Upper lobe of left lung (tissue), 6 donors: ENCODE measurements around the gene HIVEP2. TPM values are rescaled to one million over a fixed set of nuclear protein-coding genes. Genes with fewer than 3 reads are reported as not detected.

Experiments used
- ATAC-seq, 2 donors: fragments of 200-7000 bp; cut with Tn5 transposase; one replicate each; pipeline ENCODE4 v1.9.1; 2022; ENCODE audit warnings: mild to moderate bottlenecking in 2 of 2, moderate library complexity in 2 of 2; ENCODE audit not compliant: low FRiP score in 2 of 2
- DNase-seq, 2 donors: peaks; one replicate each; pipeline ENCODE4 v3.0.0-alpha.2; 2019 to 2020
- H3K27ac ChIP-seq, 4 donors: fragments of 200-600 bp; sonication (generic); one replicate each; pipeline ENCODE4 v1.5.1; 2016 to 2019
- H3K27me3 ChIP-seq, 4 donors: fragments of 200-600 bp; sonication (generic); one replicate each; pipeline ENCODE4 v1.5.1; 2017 to 2019
- H3K36me3 ChIP-seq, 4 donors: fragments of 200-600 bp; sonication (generic); one replicate each; pipeline ENCODE4 v1.5.1; 2016 to 2019
- H3K4me1 ChIP-seq, 4 donors: fragments of 200-600 bp; sonication (generic); one replicate each; pipeline ENCODE4 v1.5.1; 2018 to 2019
- H3K4me3 ChIP-seq, 4 donors: fragments of 200-600 bp; sonication (generic); one replicate each; pipeline ENCODE4 v1.5.1; 2017 to 2019; ENCODE audit warnings: mild to moderate bottlenecking in 2 of 4, moderate library complexity in 1 of 4
- H3K9me3 ChIP-seq, 4 donors: fragments of 200-600 bp; sonication (generic); one replicate each; pipeline ENCODE4 v1.5.1; 2018 to 2019
- EP300 ChIP-seq, 4 donors: sonication (generic); formaldehyde crosslinking; IDR thresholded peaks; one replicate each; pipeline ENCODE4 v1.5.1; 2017; ENCODE audit warnings: antibody characterized with exemption in 4 of 4, control low read depth in 2 of 4
- POLR2A ChIP-seq, 4 donors: fragments of 450-650 bp; IDR thresholded peaks; one replicate each; pipeline ENCODE4 v1.5.1; 2016 to 2017; ENCODE audit warnings: antibody characterized with exemption in 4 of 4, mild to moderate bottlenecking in 2 of 4
- POLR2AphosphoS5 ChIP-seq, 2 donors: sonication (generic); formaldehyde crosslinking; IDR thresholded peaks; one replicate each; pipeline ENCODE4 v1.5.1; 2017; ENCODE audit warnings: antibody characterized with exemption in 2 of 2
- WGBS, 2 donors: methylation state at CpG; one replicate each; pipeline ENCODE4 v1.1.5; 2017 to 2018; 5-methylcytosine and 5-hydroxymethylcytosine counted together
- total RNA-seq, 6 donors: library from RNA; depleted of rRNA in 4 of 6; stranded (reverse); fragments of >200 nt in 4 of 6; gene quantifications; one replicate each; pipeline versions ENCODE4 v1.1.0 to v1.2.1, GENCODE V29; 2016 to 2021
- TF ChIP-seq, protein P1 (sequence below), 6 experiments: fragments of 450-650 bp in 4 of 6; fragments of 200-600 bp in 2 of 6; sonication (generic) in 2 of 6; IDR thresholded peaks; one replicate each; pipeline ENCODE4 v1.5.1; 2016 to 2019; ENCODE audit warnings: antibody characterized with exemption in 6 of 6
- donor health status: DM: no; HTN: no; CAD: no; lungs with moderate emphysema.
- donor health status: DM: no; HTN: yes; CAD: no; lungs with severe emphysema.

HIVEP2 gene
- total RNA-seq, 6 donors from 2014 or later = 10.4 to 32.5 (median 19.6) TPM

DNA sequence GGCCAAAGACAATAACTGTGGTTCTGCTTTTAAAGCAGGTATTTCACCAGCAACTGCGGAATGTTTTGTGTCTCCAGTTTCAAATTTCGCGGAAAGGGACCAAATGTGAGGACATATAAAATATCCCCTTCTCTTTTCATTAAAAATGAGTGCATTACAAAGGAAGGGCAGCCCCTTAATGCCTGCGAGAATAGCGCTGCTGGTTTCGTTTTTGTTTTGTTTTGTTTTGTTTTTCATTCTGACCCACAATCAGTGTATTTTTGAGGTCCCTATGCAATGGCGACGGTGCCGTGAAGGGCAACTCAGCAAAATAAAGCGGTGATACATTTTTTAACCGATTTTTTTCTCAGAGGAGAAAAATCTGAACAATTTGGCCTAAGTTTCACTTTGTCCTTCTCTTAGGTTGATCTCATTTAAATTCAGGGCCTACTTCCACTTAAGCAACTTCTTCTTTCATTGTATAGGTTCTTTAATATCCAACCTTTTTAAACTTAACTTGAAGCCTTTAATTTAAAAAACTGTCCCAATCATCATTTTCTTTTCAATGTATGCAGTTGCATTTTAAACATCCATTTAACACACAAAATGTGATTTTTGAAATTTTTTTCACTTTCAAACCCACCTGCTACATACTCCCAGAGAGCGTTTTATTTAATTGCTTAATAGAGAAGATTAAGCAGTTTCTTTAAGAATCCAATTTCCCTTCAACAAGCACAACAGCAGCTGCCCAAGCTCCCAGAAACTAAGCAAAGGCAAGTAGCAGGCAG lies 2.9 kb upstream of the HIVEP2 start:
- DNase-seq (no peak), ATAC-seq (no peak)
- no peaks in the 10 kb centered on the region for H3K27me3 ChIP-seq
- H3K9me3 ChIP-seq = no peaks in the 10 kb centered on the region
- H3K4me1 ChIP-seq = peaks cover 12 to 13% (median 12%) of the 10 kb centered on the region in 4 donors
- TF ChIP-seq EP300 (IDR thresholded peaks at IDR 0.05) (no peak), POLR2A (IDR thresholded peaks at IDR 0.05) (no peak), POLR2AphosphoS5 (IDR thresholded peaks at IDR 0.05) (no peak)
- TF ChIP-seq, protein P1, sequence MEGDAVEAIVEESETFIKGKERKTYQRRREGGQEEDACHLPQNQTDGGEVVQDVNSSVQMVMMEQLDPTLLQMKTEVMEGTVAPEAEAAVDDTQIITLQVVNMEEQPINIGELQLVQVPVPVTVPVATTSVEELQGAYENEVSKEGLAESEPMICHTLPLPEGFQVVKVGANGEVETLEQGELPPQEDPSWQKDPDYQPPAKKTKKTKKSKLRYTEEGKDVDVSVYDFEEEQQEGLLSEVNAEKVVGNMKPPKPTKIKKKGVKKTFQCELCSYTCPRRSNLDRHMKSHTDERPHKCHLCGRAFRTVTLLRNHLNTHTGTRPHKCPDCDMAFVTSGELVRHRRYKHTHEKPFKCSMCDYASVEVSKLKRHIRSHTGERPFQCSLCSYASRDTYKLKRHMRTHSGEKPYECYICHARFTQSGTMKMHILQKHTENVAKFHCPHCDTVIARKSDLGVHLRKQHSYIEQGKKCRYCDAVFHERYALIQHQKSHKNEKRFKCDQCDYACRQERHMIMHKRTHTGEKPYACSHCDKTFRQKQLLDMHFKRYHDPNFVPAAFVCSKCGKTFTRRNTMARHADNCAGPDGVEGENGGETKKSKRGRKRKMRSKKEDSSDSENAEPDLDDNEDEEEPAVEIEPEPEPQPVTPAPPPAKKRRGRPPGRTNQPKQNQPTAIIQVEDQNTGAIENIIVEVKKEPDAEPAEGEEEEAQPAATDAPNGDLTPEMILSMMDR (IDR thresholded peaks at IDR 0.05) = no peak
- 16 to 17% methylated on average over 12 of the region's 12 CpGs for WGBS, 2 donors
- peak overlapping the region; percentile 97 to 100 (median 99) for H3K27ac ChIP-seq
- peak overlapping the region; percentile 64 to 84 (median 80) for H3K4me3 ChIP-seq
- H3K36me3 ChIP-seq = no peaks in the 10 kb centered on the region

DNA sequence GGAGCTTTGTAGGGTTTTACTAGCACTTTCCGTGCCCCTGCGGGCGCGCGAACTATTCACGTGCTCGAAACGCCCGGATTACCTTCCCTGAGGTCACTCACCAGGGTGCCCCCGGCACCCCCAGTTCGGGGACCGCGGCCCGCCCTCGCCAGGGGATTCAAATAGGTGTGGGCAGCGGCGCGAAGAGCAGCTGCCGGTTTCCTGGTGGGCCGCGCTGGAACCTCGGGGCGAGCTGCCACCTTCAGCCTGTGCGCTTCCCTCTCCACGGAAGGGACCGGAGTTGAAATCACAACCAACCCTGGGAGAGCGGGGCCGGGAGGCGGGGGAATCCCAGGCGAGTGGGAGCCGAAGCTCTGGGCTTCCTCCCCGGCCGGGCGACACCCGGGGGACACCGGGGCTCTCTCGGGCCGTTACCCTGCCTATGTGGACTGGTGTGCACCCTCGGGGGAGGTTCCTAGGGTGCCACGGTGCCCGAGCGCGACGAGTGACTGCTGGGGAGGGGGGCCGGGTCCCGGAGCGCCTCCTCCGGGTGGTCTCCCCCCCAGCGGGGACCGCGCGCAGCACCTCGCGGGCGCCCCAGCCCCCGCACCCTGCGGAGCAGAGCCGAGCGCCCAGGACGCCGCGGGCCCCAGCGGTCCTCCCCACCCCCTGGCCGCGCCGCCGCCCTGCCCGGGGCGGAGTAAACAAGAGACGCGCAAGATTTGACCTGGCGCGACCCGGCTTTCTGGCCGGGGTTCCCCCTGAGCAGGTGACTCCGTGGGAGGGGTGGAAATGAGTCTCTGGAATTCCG lies 2.1 kb upstream of the HIVEP2 start:
- H3K36me3 ChIP-seq = no peaks in the 10 kb centered on the region
- H3K27ac ChIP-seq = peak overlapping the region; percentile 97 to 100 (median 99)
- peak overlapping the region; percentile 64 to 84 (median 80) for H3K4me3 ChIP-seq
- no peaks in the 10 kb centered on the region for H3K27me3 ChIP-seq
- WGBS, 2 donors = 0% methylated on average over 22 to 40 of the region's 77 CpGs
- peak in 2 of 4 donors; percentile 46 to 88 for TF ChIP-seq EP300 (IDR thresholded peaks at IDR 0.05)
- TF ChIP-seq, protein P1 (IDR thresholded peaks at IDR 0.05) = peak in 2 of 6 experiments; percentile 16 to 28
- TF ChIP-seq POLR2A (IDR thresholded peaks at IDR 0.05) = peak in 3 of 4 donors; percentile 85 to 95 (median 92)
- peak; percentile 64 to 91 for TF ChIP-seq POLR2AphosphoS5 (IDR thresholded peaks at IDR 0.05)
- peaks cover 13 to 16% (median 14%) of the 10 kb centered on the region in 4 donors for H3K4me1 ChIP-seq
- peak; percentile 91 to 96 for DNase-seq
- H3K9me3 ChIP-seq = no peaks in the 10 kb centered on the region
- ATAC-seq = peak; percentile 71 to 81

DNA sequence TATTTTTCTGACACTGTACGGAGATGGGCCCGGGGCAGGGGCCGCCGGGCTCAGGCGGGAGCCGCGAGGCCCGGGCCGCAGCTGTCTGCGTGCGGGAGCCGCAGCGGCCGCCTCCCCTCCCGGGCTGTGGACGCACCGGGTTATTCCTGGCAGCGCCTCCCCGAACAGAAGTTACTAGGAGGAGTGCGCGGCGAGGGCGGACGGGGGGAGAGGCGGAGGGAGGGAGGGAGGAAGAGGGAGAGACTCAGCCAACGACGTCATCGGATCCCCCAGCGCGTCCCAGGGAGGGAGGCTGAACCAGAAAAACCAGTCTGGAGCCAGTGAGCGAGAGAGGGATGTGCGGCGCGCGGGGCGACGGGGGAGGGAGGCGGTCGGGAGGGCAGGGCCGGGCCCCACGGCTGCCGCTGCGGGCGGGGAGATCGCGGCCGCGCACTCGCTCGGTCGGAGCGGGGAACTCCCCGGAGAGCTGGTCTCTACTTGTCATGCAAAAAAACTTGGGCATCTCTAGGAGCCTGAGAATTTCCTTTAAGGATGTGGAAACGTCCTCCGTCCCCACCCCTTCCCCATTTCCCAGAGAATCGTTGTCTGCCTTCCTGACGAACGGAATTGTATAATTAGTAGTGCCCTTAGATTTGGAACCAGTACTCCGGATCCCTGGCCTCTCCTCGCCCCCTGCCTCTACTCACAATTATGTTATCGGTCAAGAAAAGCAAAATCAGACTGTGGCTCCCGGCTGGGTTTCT lies 1.4 kb upstream of the HIVEP2 start:
- Histone ChIP-seq H3K4me1 (peaks cover 13 to 16% (median 14%) of the 10 kb centered on the region in 4 donors), H3K4me3 (peak overlapping the region; percentile 64 to 84 (median 80)), H3K9me3 (no peaks in the 10 kb centered on the region), H3K27me3 (no peaks in the 10 kb centered on the region), H3K36me3 (no peaks in the 10 kb centered on the region), H3K27ac (peak overlapping the region; percentile 97 to 100 (median 99))
- ATAC-seq (peak; percentile 87 to 93), DNase-seq (peak; percentile 97)
- TF ChIP-seq POLR2A (IDR thresholded peaks at IDR 0.05) (peak in 3 of 4 donors; percentile 58 to 95 (median 91)), EP300 (IDR thresholded peaks at IDR 0.05) (peak in 2 of 4 donors; percentile 62 to 93), POLR2AphosphoS5 (IDR thresholded peaks at IDR 0.05) (peak; percentile 88 to 98)
- TF ChIP-seq, protein P1 (IDR thresholded peaks at IDR 0.05) = no peak
- WGBS, 2 donors = 0 to 1% methylated on average over 6 to 45 of the region's 62 CpGs

DNA sequence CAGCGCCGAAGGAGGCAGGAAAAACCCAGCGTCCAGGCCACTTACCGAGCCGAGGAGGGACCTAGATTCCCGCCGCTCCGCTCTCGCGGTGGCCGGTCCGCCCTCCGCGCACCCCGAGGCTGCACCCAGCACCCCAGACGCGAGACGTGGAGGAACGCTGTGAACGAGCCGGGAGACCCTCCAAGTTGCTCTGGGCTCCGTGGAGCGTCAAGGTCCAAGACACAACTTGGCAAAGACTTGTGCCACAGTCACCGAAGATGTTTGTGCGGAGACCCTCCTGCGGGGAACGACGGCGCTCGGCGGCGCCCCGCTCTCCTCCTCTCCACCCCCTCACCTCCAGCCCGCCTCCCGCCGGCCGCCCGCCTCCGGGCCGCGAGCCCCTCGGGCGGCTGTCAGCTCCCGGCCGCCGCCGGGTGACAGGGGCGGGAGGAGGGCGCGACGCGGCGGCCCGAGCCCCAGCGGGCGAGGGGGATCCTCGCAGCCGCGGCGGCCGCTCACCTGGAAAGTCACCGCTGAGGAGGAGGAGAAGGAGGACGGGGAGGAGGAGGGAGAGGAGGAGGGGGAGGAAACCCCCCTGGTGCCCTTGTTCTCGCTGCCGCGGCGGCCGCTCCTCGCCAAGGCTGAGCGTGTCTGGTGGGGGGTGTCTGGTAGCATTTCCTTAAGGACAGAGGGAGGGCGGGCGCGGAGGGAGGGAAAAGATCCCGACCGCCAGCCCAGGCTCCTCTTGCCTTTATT lies 637 bp upstream of the HIVEP2 start:
- H3K4me1 ChIP-seq = peaks cover 13 to 16% (median 14%) of the 10 kb centered on the region in 4 donors
- DNase-seq = peak in 1 of 2 donors; percentile 93
- 1 to 5% methylated on average over 13 to 57 of the region's 75 CpGs for WGBS, 2 donors
- no peaks in the 10 kb centered on the region for H3K9me3 ChIP-seq
- peak overlapping the region; percentile 97 to 100 (median 99) for H3K27ac ChIP-seq
- no peaks in the 10 kb centered on the region for H3K36me3 ChIP-seq
- TF ChIP-seq, protein P1 (IDR thresholded peaks at IDR 0.05) = peak in 1 of 6 experiments; percentile 26
- TF ChIP-seq POLR2A (IDR thresholded peaks at IDR 0.05) = peak in 1 of 4 donors; percentile 23
- TF ChIP-seq POLR2AphosphoS5 (IDR thresholded peaks at IDR 0.05) = peak in 1 of 2 donors; percentile 5
- TF ChIP-seq EP300 (IDR thresholded peaks at IDR 0.05) = no peak
- H3K27me3 ChIP-seq = no peaks in the 10 kb centered on the region
- peak; percentile 28 to 41 for ATAC-seq
- H3K4me3 ChIP-seq = peak overlapping the region; percentile 64 to 84 (median 80)
